GM18511 (cell line): ENCODE measurements around the gene HADHA.
A peak's percentile ranks its signal among the peaks of the same experiment; 100 is the strongest.

Experiments used
- ATAC-seq: cut with Tn5 transposase; IDR thresholded peaks from one replicate; pipeline ENCODE4 v1.9.1; 2021; ENCODE audit warnings: mild to moderate bottlenecking, moderate library complexity; ENCODE audit not compliant: unreplicated experiment

HADHA gene

GRCh38 chr2:26195040-26195984 is 49.1 kb downstream of the HADHA start:
- ATAC-seq: no peak

DNA sequence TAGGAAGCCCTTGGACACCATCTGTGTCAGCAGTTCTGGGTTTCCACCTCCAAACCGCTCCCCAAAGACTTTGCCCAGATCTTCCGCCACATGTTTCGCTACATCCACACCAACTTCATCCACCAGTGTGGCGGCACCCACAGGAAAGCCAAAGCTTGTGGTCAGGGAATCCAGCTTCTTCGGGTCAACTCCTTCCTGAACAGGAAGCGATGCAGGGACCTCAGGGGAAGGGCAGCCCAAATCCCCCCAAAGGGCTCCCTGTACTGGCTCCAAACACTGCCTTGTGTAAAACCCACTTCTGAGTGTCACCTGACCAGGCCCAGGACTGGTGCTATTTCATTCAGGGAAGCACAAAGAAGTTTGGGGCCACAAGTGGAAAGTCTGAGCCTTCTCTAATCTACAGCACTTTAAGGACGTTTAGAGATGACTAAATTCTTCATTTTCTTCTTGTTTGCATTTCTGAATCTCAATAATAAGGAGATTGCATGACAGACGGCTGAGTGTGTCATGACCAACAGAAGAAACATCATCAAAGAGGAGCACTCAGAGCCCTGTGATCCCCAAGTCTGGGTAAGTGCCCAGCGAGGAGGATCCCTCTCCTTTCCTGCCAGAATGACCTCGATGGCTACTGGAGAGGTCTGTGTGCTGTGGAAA is 50.7 kb downstream of the HADHA start:
- ATAC-seq: no peak

DNA sequence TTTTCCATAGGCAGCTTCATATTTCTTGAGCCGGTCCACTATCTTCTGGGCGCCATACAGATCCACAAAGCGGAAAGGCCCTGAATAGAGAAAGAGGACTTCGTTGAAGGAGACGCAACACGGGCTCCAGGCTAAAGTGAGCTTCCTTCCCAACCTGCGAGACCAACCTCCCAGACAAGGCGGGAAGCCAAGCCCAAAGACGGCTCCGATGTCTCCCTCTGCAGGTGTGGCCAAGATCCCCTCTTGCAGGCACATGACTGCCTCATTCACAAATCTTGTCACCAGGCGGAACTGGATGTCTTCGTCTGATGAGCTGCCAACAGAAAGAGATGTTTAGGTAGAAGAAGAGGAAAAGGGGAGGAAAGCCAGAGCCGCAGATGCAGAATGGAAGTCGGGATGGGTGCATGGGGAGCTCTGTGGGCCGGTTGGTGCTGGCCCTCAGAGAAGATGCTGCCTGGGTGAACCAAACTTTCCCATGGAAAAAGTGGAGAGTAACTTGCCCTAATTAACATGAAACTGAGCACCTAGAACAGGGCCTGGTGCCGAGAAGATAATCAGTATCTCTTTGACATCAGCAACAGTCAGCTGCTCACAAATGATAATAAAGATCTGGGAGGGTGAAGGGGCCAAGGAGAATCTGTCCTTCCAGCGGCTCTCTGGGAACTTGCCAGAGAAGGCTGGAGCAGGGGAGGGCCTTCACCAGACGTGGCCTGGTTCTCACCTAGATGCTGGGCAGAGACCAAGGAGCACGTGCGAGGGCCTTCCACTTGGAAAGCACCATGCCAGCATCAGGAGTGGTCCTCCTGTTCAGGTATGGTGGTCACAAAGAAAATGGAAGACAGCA is 52.9 kb downstream of the HADHA start:
- no peak for ATAC-seq

DNA sequence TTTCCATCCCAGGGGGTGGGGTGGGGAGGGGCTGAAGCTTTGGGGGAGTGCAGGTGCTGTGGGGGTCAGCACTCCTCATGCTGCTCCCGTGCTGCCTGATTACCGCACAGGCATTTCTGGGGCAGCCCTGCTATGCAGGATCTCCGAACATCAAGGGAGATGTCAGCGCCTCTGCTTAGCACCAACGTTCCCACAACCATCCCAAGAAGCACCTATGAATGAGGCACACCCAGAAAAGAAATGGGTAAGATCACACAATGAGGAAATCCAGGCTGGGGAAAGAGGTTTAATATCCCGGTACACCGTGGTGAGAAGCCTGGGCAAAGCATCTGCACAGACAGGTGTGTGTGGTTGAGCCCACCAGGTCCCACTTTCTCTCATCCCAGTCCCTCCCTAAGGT is 54.1 kb downstream of the HADHA start:
- no peak for ATAC-seq

- ATAC-seq: no peak
These were observed 54.7 kb downstream of the HADHA start for GRCh38 chr2:26189751-26190150.

DNA sequence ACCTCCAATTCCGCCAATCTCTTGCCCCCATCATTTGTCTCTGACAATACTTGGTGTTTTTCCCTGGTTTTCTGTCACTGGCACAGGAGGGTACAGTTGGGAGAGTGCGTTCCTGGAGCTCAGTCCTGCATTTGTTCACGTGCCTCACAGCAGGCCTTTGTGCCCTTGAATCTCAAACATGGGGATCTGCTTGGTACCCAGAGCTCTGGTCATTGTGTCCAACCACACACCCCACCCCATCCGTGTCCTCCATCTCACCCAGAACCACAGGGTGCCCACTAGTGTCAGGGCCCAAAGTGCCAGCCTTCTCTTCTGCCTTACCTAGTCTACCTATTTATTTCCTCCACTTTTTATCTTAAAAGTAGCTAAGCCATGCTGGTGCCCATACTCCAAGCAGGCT is 55.3 kb downstream of the HADHA start:
- ATAC-seq: no peak

- no peak for ATAC-seq
These were observed 56.8 kb downstream of the HADHA start for GRCh38 chr2:26187537-26188104.

- ATAC-seq: no peak
These were observed 57.3 kb downstream of the HADHA start for GRCh38 chr2:26187114-26187513.

GRCh38 chr2:26185954-26186770 is 58.3 kb downstream of the HADHA start:
- ATAC-seq: no peak

GRCh38 chr2:26185304-26185928 is 59.0 kb downstream of the HADHA start:
- ATAC-seq: no peak

DNA sequence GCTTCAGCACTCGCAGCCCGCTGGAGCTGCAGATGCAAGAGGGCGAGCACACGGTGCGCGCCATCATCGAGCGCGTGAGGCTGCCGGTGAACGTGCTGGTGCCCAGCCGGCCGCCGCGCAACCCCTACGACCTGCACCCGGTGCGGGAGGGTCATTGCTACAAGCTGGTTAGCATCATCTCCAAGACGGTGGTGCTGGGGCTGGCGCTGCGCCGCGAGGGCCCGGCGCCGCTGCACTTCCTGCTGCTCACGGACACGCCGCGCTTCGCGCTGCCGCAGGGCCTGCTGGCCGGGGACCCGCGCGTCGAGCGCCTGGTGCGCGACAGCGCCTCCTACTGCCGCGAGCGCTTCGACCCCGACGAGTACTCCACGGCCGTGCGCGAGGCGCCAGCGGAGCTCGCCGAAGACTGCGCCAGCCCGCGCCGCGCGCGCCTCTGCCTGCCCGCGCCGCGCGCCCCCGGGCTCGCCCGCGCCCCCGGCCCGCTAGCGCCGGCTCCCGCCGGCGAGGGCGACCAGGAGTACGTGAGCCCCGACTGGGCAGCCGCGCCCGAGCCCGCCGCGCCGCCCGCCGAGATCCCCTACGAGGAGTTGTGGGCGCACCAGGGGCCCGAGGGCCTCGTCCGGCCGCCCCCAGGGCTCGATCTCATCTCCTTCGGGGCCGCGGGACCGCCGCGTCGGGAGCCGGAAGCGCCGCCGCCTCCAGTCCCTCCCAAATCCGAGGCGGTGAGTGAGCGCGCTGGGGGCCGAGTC is 59.7 kb downstream of the HADHA start:
- ATAC-seq: peak; percentile 88

- ATAC-seq: no peak
These were observed 60.3 kb downstream of the HADHA start for GRCh38 chr2:26184121-26184520.

DNA sequence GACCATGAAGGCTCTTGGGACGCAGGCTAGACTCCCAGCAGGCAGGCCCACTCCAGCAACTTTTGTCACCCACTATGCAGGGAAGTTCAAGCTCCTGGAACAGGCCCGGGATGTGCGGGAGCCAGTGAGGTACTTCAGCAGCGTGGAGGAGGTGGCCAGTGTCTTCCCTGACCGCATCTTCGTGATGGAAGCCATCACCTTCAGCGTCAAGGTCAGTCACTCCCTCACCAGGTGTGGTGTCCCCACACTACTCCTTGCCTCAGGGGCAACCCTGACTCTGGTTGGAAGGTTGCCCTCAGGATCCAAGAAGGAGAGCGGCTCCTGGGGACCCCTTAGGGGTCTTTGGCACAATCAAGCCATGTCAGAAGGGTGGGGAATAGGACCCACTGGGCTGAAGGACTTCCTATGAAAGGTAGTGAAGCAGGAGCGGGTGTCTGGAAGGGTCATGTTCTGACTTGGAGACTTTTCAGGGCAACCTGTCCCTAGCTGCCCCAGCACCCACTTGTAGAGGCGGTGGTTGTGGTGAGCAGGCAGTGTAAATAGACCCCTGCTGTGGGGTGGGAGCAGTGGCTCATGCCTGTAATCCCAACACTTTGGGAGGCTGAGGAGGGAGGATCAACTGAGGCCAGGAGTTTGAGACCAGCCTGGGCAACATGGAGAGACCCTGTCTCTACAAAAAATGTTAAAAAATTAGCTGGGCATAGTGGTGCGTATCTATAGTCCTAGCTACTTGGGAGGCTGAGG is 61.4 kb downstream of the HADHA start:
- ATAC-seq: no peak

DNA sequence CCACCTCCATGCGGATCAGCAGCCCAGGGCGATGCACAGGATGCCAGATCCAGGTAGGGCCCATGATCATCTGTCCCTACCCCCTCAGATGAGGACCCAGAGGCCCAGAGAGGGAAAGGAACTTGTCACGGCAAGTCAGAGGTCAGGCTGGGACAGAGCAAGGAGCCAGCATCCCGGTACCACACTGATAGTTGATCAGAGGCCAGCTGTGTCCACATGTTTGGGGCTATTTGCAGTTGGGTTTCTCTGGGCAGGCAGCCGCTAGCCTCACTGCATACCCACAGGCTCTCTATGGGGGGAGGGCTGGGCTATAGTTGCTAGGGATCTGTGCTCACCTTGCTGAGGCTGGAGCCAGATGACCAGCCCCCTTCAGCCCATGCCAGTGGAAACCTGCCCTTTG is 62.0 kb downstream of the HADHA start:
- ATAC-seq: no peak

- ATAC-seq: no peak
These were observed 65.0 kb downstream of the HADHA start for GRCh38 chr2:26179446-26179913.

DNA sequence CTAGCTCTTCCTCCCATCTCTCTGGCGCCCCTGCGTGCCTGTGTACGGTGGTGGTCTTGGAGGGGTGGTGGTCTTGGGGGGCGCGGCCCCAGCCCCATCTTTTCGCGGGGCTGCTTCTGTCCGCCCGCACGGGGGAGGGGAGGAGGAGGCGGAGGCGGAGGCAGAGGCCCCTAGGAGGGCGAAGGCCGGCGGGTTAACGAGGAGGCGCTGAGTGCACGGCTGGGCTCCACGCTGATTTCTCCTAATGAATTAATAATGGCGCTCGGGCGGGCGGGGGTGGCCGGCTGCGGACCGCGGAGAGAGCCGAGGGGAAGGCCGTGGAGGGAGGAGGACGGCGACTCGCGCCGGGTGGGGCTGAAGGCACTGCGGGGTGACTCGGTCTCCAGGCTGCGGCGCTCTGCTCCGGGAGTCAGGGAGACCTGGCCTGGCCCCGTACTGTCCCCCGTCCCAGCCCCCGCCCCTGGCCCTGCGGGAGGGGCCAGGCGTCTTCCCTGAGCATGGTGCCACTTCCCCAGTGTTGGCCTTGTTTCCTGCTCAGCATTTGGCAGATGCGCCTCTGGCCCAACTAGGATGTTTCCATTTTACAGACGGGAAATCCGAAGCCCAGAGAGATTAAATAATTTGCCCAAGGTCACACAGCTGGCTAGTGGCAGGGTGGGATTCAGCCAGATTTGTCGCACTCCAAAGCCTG is 65.5 kb downstream of the HADHA start:
- ATAC-seq: no peak

DNA sequence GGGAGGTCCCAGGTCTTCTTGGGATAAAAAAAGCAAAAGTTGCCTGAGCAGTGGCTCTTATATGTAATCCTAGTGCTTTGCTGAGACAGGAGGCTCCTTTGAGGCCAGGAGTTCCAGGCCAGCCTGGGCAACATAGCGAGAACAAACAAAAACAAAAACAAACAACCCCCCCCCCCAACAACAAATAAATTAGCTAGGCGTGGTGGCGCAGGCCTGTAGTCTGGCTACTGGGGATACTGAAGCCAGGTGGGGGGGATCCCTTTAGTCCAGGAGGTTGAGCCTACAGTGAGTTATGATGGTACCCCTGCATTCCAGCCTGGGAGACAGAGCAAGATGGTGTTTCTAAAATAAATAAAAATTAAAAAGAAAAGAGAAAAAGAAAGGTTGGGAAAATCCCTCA is 66.2 kb downstream of the HADHA start:
- no peak for ATAC-seq

- no peak for ATAC-seq
These were observed 67.3 kb downstream of the HADHA start for GRCh38 chr2:26177122-26177521.
